T-cell (primary cell): ENCODE results near the gene MYH15. TPM values are rescaled to one million over a fixed set of nuclear protein-coding genes. Genes with fewer than 3 reads are reported as not detected.

Experiments used
- ATAC-seq, 4 experiments: fragments of 200-7000 bp in 3 of 4; fragments of 150-1000 bp in 1 of 4; cut with Tn5 transposase; replicated peaks in 1 of 4; 1 replicate in 3 of 4; 2 replicates in 1 of 4; pipeline ENCODE4 v1.10.0; 2021; ENCODE audit warnings: moderate library complexity in 3 of 4, mild to moderate bottlenecking in 2 of 4, moderate number of reproducible peaks in 1 of 4
- CTCF ChIA-PET, 2 donors: fragments of 300-600 bp; sonication (Branson Sonifier 250); formaldehyde crosslinking; loops; one replicate each; lab custom pipeline; 2022; ENCODE audit warnings: antibody characterized with exemption in 2 of 2; lab: Charles Lee
- POLR2A ChIA-PET, 2 donors: fragments of 300-600 bp; sonication (Branson Sonifier 250); formaldehyde crosslinking; loops; one replicate each; lab custom pipeline; 2022; ENCODE audit warnings: antibody characterized with exemption in 2 of 2; lab: Charles Lee
- DNase-seq, 35 experiments: peaks; one replicate each; pipeline versions ENCODE4 v3.0.0 to v3.0.0-alpha.2; 2013 to 2023
- H3K27ac ChIP-seq: one replicate; pipeline ENCODE4 v1.5.1; 2013; ENCODE audit warnings: low read length
- H3K27me3 ChIP-seq, 2 experiments: replicated peaks in 1 of 2; 1 replicate in 1 of 2; 2 replicates in 1 of 2; pipeline versions ENCODE4 v1.6.1 to v1.7.0; 2013; ENCODE audit warnings: low read length in 1 of 2, mixed read lengths in 1 of 2; ENCODE audit not compliant: control insufficient read depth in 2 of 2, insufficient read depth in 2 of 2; ENCODE audit errors: extremely low read depth in 1 of 2
- H3K36me3 ChIP-seq, 2 donors: 1 replicate in 1 of 2; 2 replicates in 1 of 2; pipeline versions ENCODE4 v1.6.1 to v1.7.0; 2013; ENCODE audit warnings: low read length in 1 of 2; ENCODE audit not compliant: control insufficient read depth in 2 of 2, insufficient read depth in 1 of 2; ENCODE audit errors: extremely low read depth in 1 of 2
- H3K4me1 ChIP-seq, 2 experiments: 1 replicate in 1 of 2; 2 replicates in 1 of 2; pipeline versions ENCODE4 v1.6.1 to v1.7.0; 2013; ENCODE audit warnings: low read length in 2 of 2, mixed read lengths in 1 of 2; ENCODE audit not compliant: insufficient read depth in 2 of 2, control insufficient read depth in 1 of 2; ENCODE audit errors: extremely low read depth in 1 of 2
- H3K4me3 ChIP-seq, 2 donors: 1 replicate in 1 of 2; 2 replicates in 1 of 2; pipeline versions ENCODE4 v1.5.1 to v1.7.0; 2013; ENCODE audit warnings: mild to moderate bottlenecking in 2 of 2, low read length in 1 of 2, moderate library complexity in 1 of 2; ENCODE audit not compliant: control insufficient read depth in 1 of 2; ENCODE audit errors: extremely low read depth in 1 of 2
- H3K9me3 ChIP-seq: 2 replicates; pipeline ENCODE4 v1.7.0; 2013
- H3K27ac Mint-ChIP-seq, 2 donors: one replicate each; pipeline ENCODE4 v1.8.0; 2020 to 2021; ENCODE audit warnings: mild to moderate bottlenecking in 2 of 2, mixed read lengths in 2 of 2
- H3K27me3 Mint-ChIP-seq, 2 donors: one replicate each; pipeline ENCODE4 v1.8.0; 2021 to 2022; ENCODE audit warnings: mixed read lengths in 2 of 2
- H3K36me3 Mint-ChIP-seq: one replicate; pipeline ENCODE4 v1.8.0; 2021; ENCODE audit warnings: mixed read lengths
- H3K4me1 Mint-ChIP-seq, 3 donors: one replicate each; pipeline ENCODE4 v1.8.0; 2020 to 2022; ENCODE audit warnings: mixed read lengths in 3 of 3, mild to moderate bottlenecking in 1 of 3
- H3K4me3 Mint-ChIP-seq, 3 donors: one replicate each; pipeline ENCODE4 v1.8.0; 2020 to 2022; ENCODE audit warnings: mild to moderate bottlenecking in 3 of 3, mixed read lengths in 3 of 3, moderate library complexity in 3 of 3
- H3K9me3 Mint-ChIP-seq, 3 donors: one replicate each; pipeline ENCODE4 v1.8.0; 2020 to 2022; ENCODE audit warnings: mixed read lengths in 3 of 3
- WGBS: methylation state at CpG from one replicate; pipeline ENCODE4 v1.1.5; 2013; ENCODE audit warnings: missing lambda C conversion rate; ENCODE audit not compliant: insufficient coverage; 5-methylcytosine and 5-hydroxymethylcytosine counted together
- total RNA-seq, 35 experiments: library from RNA in 6 of 35; stranded (reverse) in 6 of 35; fragments of 120-200 nt in 1 of 35; gene quantifications; one replicate each; pipeline versions ENCODE4 v1.2.1 to v1.2.4 and lab custom pipeline; 2013 to 2026

The MYH15 gene
- total RNA-seq (under 1 TPM in 4 of 5 donors, not detected in 1; 0.07 to 0.18 (median 0.11) TPM), total RNA-seq (lab: John Stamatoyannopoulos, UW) (0 to 0.65 (median 0.19) reads per million in 29 experiments)
- total RNA-seq (2013), result 0.06 TPM

- H3K36me3 ChIP-seq, result no peaks in the 10 kb centered on the region
- Mint-ChIP-seq H3K4me3 (no peak within 1 kb of the TSS), H3K9me3 (no peaks in the 10 kb centered on the region), H3K36me3 (no peaks in the 10 kb centered on the region), H3K27ac (no peak within 1 kb of the TSS), H3K27me3 (peaks cover 0 to 2% of the 10 kb centered on the region in 2 donors), H3K4me1 (no peaks in the 10 kb centered on the region)
- no CpG with 5 or more reads among the region's 3 CpGs for WGBS
- POLR2A ChIA-PET, result no interaction called here
- CTCF ChIA-PET, result interaction anchor here in 1 of 2 donors (0.6 kb wide), 1 partner anchor 572 kb away, joined by 4 read pairs; no protein-coding TSS in a partner anchor
- H3K4me3 ChIP-seq, result no peak within 1 kb of the TSS
- H3K27me3 ChIP-seq, result no peaks in the 10 kb centered on the region
- H3K27ac ChIP-seq, result no peak within 1 kb of the TSS
- no peaks in the 10 kb centered on the region for H3K4me1 ChIP-seq
- DNase-seq (no peak), ATAC-seq (no peak)
- no peaks in the 10 kb centered on the region for H3K9me3 ChIP-seq
Measured at GRCh38 chr3:108510496-108510895, at the start of gene MYH15. Gene MYH15, minus strand, starts transcription at chr3:108510596. Its CDS starts 66 bp downstream, at chr3:108510530.

- Histone ChIP-seq H3K36me3 (no peaks in the 10 kb centered on the region), H3K4me1 (no peaks in the 10 kb centered on the region), H3K9me3 (no peaks in the 10 kb centered on the region), H3K27ac (no peak overlapping the region), H3K4me3 (no peak overlapping the region), H3K27me3 (no peaks in the 10 kb centered on the region)
- no peak overlapping the region for H3K27ac Mint-ChIP-seq
- ChIA-PET POLR2A (no interaction called here), CTCF (interaction anchor here (1.1 to 1.7 kb wide), 3 partner anchors 10 to 66 kb away, joined by 3 to 6 read pairs (median 3); no protein-coding TSS in a partner anchor)
- ATAC-seq, result no peak
- WGBS, result no CpG with 5 or more reads among the region's 2 CpGs
- peaks cover 0 to 7% (median 1%) of the 10 kb centered on the region in 3 donors for H3K4me1 Mint-ChIP-seq
- H3K27me3 Mint-ChIP-seq, result no peaks in the 10 kb centered on the region
- H3K36me3 Mint-ChIP-seq, result peaks cover 5% of the 10 kb centered on the region
- H3K4me3 Mint-ChIP-seq, result no peak overlapping the region
- no peak for DNase-seq
- H3K9me3 Mint-ChIP-seq, result no peaks in the 10 kb centered on the region
Measured at GRCh38 chr3:108555966-108556581, 45.7 kb upstream of the MYH15 start.

GRCh38 chr3:108554913-108555571 lies 44.6 kb upstream of the MYH15 start:
- no peak overlapping the region for H3K4me3 Mint-ChIP-seq
- POLR2A ChIA-PET, result no interaction called here
- Histone ChIP-seq H3K4me3 (no peak overlapping the region), H3K9me3 (no peaks in the 10 kb centered on the region), H3K27ac (no peak overlapping the region), H3K27me3 (no peaks in the 10 kb centered on the region), H3K36me3 (no peaks in the 10 kb centered on the region), H3K4me1 (no peaks in the 10 kb centered on the region)
- no peak for DNase-seq
- WGBS, result 93% methylated on average over 2 of the region's 3 CpGs
- no peak overlapping the region for H3K27ac Mint-ChIP-seq
- H3K36me3 Mint-ChIP-seq, result peaks cover 3% of the 10 kb centered on the region
- H3K9me3 Mint-ChIP-seq, result no peaks in the 10 kb centered on the region
- peaks cover 0 to 7% (median 1%) of the 10 kb centered on the region in 3 donors for H3K4me1 Mint-ChIP-seq
- no peaks in the 10 kb centered on the region for H3K27me3 Mint-ChIP-seq
- CTCF ChIA-PET, result interaction anchor here (1.0 to 4.0 kb wide), 6 partner anchors 11 to 263 kb away, joined by 3 to 18 read pairs (median 4); no protein-coding TSS in a partner anchor
- ATAC-seq, result no peak

- no peaks in the 10 kb centered on the region for H3K9me3 Mint-ChIP-seq
- no peak overlapping the region for H3K27ac ChIP-seq
- H3K27ac Mint-ChIP-seq, result no peak overlapping the region
- no peaks in the 10 kb centered on the region for H3K9me3 ChIP-seq
- ATAC-seq (no peak), DNase-seq (no peak)
- ChIA-PET POLR2A (interaction anchor here in 1 of 2 donors (0.6 kb wide), 1 partner anchor 684 kb away, joined by 3 read pairs; no protein-coding TSS in a partner anchor), CTCF (interaction anchor here (1.0 to 4.0 kb wide), 4 partner anchors 64 to 264 kb away, joined by 3 to 18 read pairs (median 8); no protein-coding TSS in a partner anchor)
- peaks cover 0 to 7% (median 1%) of the 10 kb centered on the region in 3 donors for H3K4me1 Mint-ChIP-seq
- no peak overlapping the region for H3K4me3 Mint-ChIP-seq
- no peaks in the 10 kb centered on the region for H3K27me3 ChIP-seq
- H3K36me3 Mint-ChIP-seq, result peaks cover 2% of the 10 kb centered on the region
- no peak overlapping the region for H3K4me3 ChIP-seq
- no peaks in the 10 kb centered on the region for H3K36me3 ChIP-seq
- no peaks in the 10 kb centered on the region for H3K4me1 ChIP-seq
- H3K27me3 Mint-ChIP-seq, result no peaks in the 10 kb centered on the region
Measured at GRCh38 chr3:108554229-108554628, 43.8 kb upstream of the MYH15 start.

GRCh38 chr3:108552267-108553159 lies 42.1 kb upstream of the MYH15 start:
- Mint-ChIP-seq H3K4me1 (peaks cover 0 to 7% (median 1%) of the 10 kb centered on the region in 3 donors), H3K4me3 (no peak overlapping the region), H3K27ac (no peak overlapping the region), H3K9me3 (no peaks in the 10 kb centered on the region), H3K27me3 (no peaks in the 10 kb centered on the region), H3K36me3 (peaks cover 3% of the 10 kb centered on the region)
- Histone ChIP-seq H3K36me3 (no peaks in the 10 kb centered on the region), H3K4me1 (no peaks in the 10 kb centered on the region), H3K27me3 (no peaks in the 10 kb centered on the region), H3K27ac (no peak overlapping the region), H3K4me3 (no peak overlapping the region), H3K9me3 (no peaks in the 10 kb centered on the region)
- DNase-seq, result peak in 3 of 35 experiments; percentile 11 to 65 (median 14)
- peak in 1 of 4 experiments; percentile 40 for ATAC-seq
- no CpG with 5 or more reads among the region's 4 CpGs for WGBS
- POLR2A ChIA-PET, result interaction anchor here (0.6 to 1.0 kb wide), 5 partner anchors 10 to 887 kb away, joined by 3 to 12 read pairs (median 3); no protein-coding TSS in a partner anchor
- CTCF ChIA-PET, result interaction anchor here (0.5 to 4.0 kb wide), 49 partner anchors 9 to 1317 kb away, joined by 3 to 18 read pairs (median 5); partner anchors contain the start of genes CIP2A (in 1 of the 2) and DZIP3 (in 1 of the 2)

GRCh38 chr3:108548886-108549285 lies 38.5 kb upstream of the MYH15 start:
- no peaks in the 10 kb centered on the region for H3K27me3 ChIP-seq
- DNase-seq (no peak), ATAC-seq (no peak)
- no peaks in the 10 kb centered on the region for H3K27me3 Mint-ChIP-seq
- H3K4me3 ChIP-seq, result no peak overlapping the region
- ChIA-PET CTCF (no interaction called here), POLR2A (no interaction called here)
- no peaks in the 10 kb centered on the region for H3K9me3 ChIP-seq
- H3K4me1 ChIP-seq, result no peaks in the 10 kb centered on the region
- H3K27ac ChIP-seq, result no peak overlapping the region
- no peak overlapping the region for H3K4me3 Mint-ChIP-seq
- peaks cover 3% of the 10 kb centered on the region for H3K36me3 Mint-ChIP-seq
- no peaks in the 10 kb centered on the region for H3K9me3 Mint-ChIP-seq
- H3K27ac Mint-ChIP-seq, result no peak overlapping the region
- H3K36me3 ChIP-seq, result no peaks in the 10 kb centered on the region
- WGBS, result no CpG with 5 or more reads among the region's 2 CpGs
- H3K4me1 Mint-ChIP-seq, result peaks cover 0 to 20% (median 13%) of the 10 kb centered on the region in 3 donors
